HEK293T (cell line): ENCODE results near the gene SRRD.

Experiments used
- BHLHE40 ChIP-seq: fragments of 450-650 bp; IDR thresholded peaks from 2 replicates; pipeline ENCODE4 v1.6.1; 2016; ENCODE audit warnings: mild to moderate bottlenecking, moderate library complexity, borderline replicate concordance
- ELF4 ChIP-seq: fragments of 450-650 bp; IDR thresholded peaks from 2 replicates; pipeline ENCODE4 v1.6.1; 2017; ENCODE audit warnings: antibody characterized with exemption
- FOXM1 ChIP-seq: fragments of 450-650 bp; IDR thresholded peaks from 2 replicates; pipeline ENCODE4 v1.6.1; 2017; ENCODE audit warnings: mild to moderate bottlenecking, borderline replicate concordance
- HDGF ChIP-seq: fragments of 450-650 bp; IDR thresholded peaks from 2 replicates; pipeline ENCODE4 v1.6.1; 2017; ENCODE audit warnings: antibody characterized with exemption, borderline replicate concordance
- NFRKB ChIP-seq: fragments of 450-650 bp; IDR thresholded peaks from 2 replicates; pipeline ENCODE4 v1.6.1; 2016; ENCODE audit warnings: mild to moderate bottlenecking, moderate library complexity

DNA sequence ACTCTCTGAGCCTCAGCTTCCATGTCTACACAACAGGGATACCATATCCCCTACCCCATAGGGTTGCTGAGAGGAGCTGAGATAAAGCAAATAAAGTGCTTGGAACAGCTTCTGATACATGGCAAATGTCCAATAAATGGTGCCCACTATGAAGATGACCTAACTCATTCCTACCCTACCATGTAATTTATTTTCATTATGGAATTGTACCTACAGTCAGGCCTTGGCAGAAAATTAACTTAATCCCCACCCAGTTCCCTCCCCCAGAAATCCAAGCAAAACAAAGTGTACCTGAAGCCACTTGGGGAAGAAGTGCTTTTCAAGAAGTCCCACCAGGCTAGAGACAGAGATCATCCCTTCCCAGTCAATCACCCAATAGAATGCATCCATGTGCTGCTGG lies 10.8 kb downstream of the SRRD start:
- TF ChIP-seq BHLHE40: no peak
- TF ChIP-seq HDGF: no peak
- TF ChIP-seq ELF4: no peak
- no peak for TF ChIP-seq FOXM1
- no peak for TF ChIP-seq NFRKB
